Measurements from ENCODE around the gene RAPGEF2. TPM values are rescaled to one million over a fixed set of nuclear protein-coding genes. Genes with fewer than 3 reads are reported as not detected.
"Not testable (repeated sequence)": the region's sequence is repeated elsewhere in the genome, so short reads cannot be mapped to it uniquely, and the experiment has no call there.

Gene RAPGEF2
- total and polyA plus RNA-seq, 2 experiments from 2014 or later = 10.2 to 63.1 TPM

- no peak for TF ChIP-seq REST (IDR thresholded peaks at IDR 0.05; ENCODE audit: unreplicated experiment)
- no peak for TF ChIP-seq EZH2 (IDR thresholded peaks at IDR 0.05; ENCODE audit: low read depth, unreplicated experiment)
Observed at GRCh38 chr4:159378056-159378616, 275.3 kb downstream of the RAPGEF2 start (continued).

- not testable (repeated sequence) for H3K27ac ChIP-seq (ENCODE audit: low read depth); DNase-seq (ENCODE audit: low spot score); H3K27ac Mint-ChIP-seq; H3K4me2 ChIP-seq; H3K4me1 Mint-ChIP-seq; ATAC-seq; H3K79me2 ChIP-seq (replicated peaks; ENCODE audit: insufficient read depth); H3K4me3 Mint-ChIP-seq; H3K4me3 ChIP-seq; H3K9me2 ChIP-seq (ENCODE audit: insufficient read depth); H4K20me1 ChIP-seq (replicated peaks; ENCODE audit: insufficient read depth); H3K36me3 ChIP-seq (ENCODE audit: insufficient read depth); H3F3A ChIP-seq (replicated peaks; ENCODE audit: low read depth); H2AFZ ChIP-seq; H3K9me3 Mint-ChIP-seq; H3K36me3 Mint-ChIP-seq (ENCODE audit: low read depth)
- peaks cover 32% of the 10 kb centered on the region for H3K27me3 Mint-ChIP-seq (ENCODE audit: insufficient read depth, low read depth, poor library complexity)
- Histone ChIP-seq H3K4me1 (ENCODE audit: insufficient read depth) (peaks cover 11% of the 10 kb centered on the region; the same call in 1 of the 2 replicates), H3K27me3 (ENCODE audit: insufficient read depth) (peaks cover 37% of the 10 kb centered on the region)
Observed at GRCh38 chr4:159379064-159379463, 276.2 kb downstream of the RAPGEF2 start.

- TF ChIP-seq CTCF (conservative IDR thresholded peaks at IDR 0.05; ENCODE audit: low read depth in 2 of 2) (no peak), ZNF331 (CRISPR knock-in tag; IDR thresholded peaks at IDR 0.05; ENCODE audit: low read depth) (no peak)
- H3K27ac Mint-ChIP-seq = no peak overlapping the region
Observed at GRCh38 chr4:159379836-159380235, 277.0 kb downstream of the RAPGEF2 start.

More at GRCh38 chr4:159379836-159380235, 277.0 kb downstream of the RAPGEF2 start:
- Mint-ChIP-seq H3K27me3 (ENCODE audit: insufficient read depth, low read depth, poor library complexity) (peaks cover 34% of the 10 kb centered on the region), H3K4me1 (0 out of 3 replicates have a peak, but pooled peaks cover 5% of the 10 kb centered on the region), H3K4me3 (no peak overlapping the region), H3K9me3 (0 out of 3 replicates have a peak, but pooled peaks cover 8% of the 10 kb centered on the region), H3K36me3 (ENCODE audit: low read depth) (peaks cover 3% of the 10 kb centered on the region; the same call in 1 of the 3 replicates)
- Histone ChIP-seq H3K36me3 (ENCODE audit: insufficient read depth) (no peaks in the 10 kb centered on the region), H4K20me1 (replicated peaks; ENCODE audit: insufficient read depth) (0 out of 2 replicates have a peak, but pooled peaks cover 2% of the 10 kb centered on the region), H3K27ac (ENCODE audit: low read depth) (no peak overlapping the region), H3K4me3 (no peak overlapping the region), H2AFZ (no peak overlapping the region), H3F3A (replicated peaks; ENCODE audit: low read depth) (no peaks in the 10 kb centered on the region), H3K4me2 (no peak overlapping the region), H3K27me3 (ENCODE audit: insufficient read depth) (peaks cover 45% of the 10 kb centered on the region), H3K79me2 (replicated peaks; ENCODE audit: insufficient read depth) (no peaks in the 10 kb centered on the region), H3K4me1 (ENCODE audit: insufficient read depth) (peaks cover 16% of the 10 kb centered on the region), H3K9me2 (ENCODE audit: insufficient read depth) (no peaks in the 10 kb centered on the region)
- ATAC-seq (no peak), DNase-seq (ENCODE audit: low spot score) (no peak)
